GM23248 (cell line): ENCODE results near the gene PIGH. TPM values are rescaled to one million over a fixed set of nuclear protein-coding genes. Genes with fewer than 3 reads are reported as not detected.

Source experiments
- DNase-seq: peaks from one replicate; pipeline ENCODE4 v3.0.0-alpha.2; 2015
- H2AFZ ChIP-seq: fragments of 200-600 bp; sonication (generic); 2 replicates; pipeline ENCODE4 v1.6.1; 2016; ENCODE audit warnings: antibody characterized with exemption
- H3F3A ChIP-seq: fragments of 200-600 bp; sonication (generic); 2 replicates; pipeline ENCODE4 v1.6.1; 2016; ENCODE audit warnings: mild to moderate bottlenecking, antibody characterized with exemption, mixed run types; ENCODE audit not compliant: insufficient read depth
- H3K27ac ChIP-seq: fragments of 200-600 bp; sonication (generic); 2 replicates; pipeline ENCODE4 v1.5.1; 2016; ENCODE audit warnings: mild to moderate bottlenecking
- H3K27me3 ChIP-seq: fragments of 200-600 bp; sonication (generic); replicated peaks from 2 replicates; pipeline ENCODE4 v1.6.1; 2016; ENCODE audit warnings: mild to moderate bottlenecking; ENCODE audit not compliant: insufficient read depth
- H3K36me3 ChIP-seq: fragments of 200-600 bp; sonication (generic); 2 replicates; pipeline ENCODE4 v1.6.1; 2016; ENCODE audit warnings: low read depth, mild to moderate bottlenecking
- H3K4me1 ChIP-seq: fragments of 200-600 bp; sonication (generic); 2 replicates; pipeline ENCODE4 v1.6.1; 2016; ENCODE audit warnings: mild to moderate bottlenecking; ENCODE audit not compliant: insufficient read depth
- H3K4me2 ChIP-seq: fragments of 200-600 bp; sonication (generic); one replicate; pipeline ENCODE4 v1.6.1; 2016; ENCODE audit warnings: mild to moderate bottlenecking; ENCODE audit not compliant: unreplicated experiment
- H3K4me3 ChIP-seq: fragments of 200-600 bp; sonication (generic); 2 replicates; pipeline ENCODE4 v1.5.1; 2016; ENCODE audit warnings: mild to moderate bottlenecking
- H3K79me2 ChIP-seq: fragments of 200-600 bp; sonication (generic); 2 replicates; pipeline ENCODE4 v1.6.1; 2016; ENCODE audit warnings: mild to moderate bottlenecking; ENCODE audit not compliant: insufficient read depth
- H3K9ac ChIP-seq: fragments of 200-600 bp; sonication (generic); 2 replicates; pipeline ENCODE4 v1.6.1; 2016; ENCODE audit warnings: mild to moderate bottlenecking
- H3K9me2 ChIP-seq: fragments of 200-600 bp; sonication (generic); 2 replicates; pipeline ENCODE4 v1.6.1; 2016; ENCODE audit warnings: mixed run types, mild to moderate bottlenecking, moderate library complexity; ENCODE audit not compliant: insufficient read depth
- H3K9me3 ChIP-seq: fragments of 200-600 bp; sonication (generic); one replicate; pipeline ENCODE4 v1.6.1; 2017; ENCODE audit warnings: low read depth
- H4K20me1 ChIP-seq: fragments of 200-600 bp; sonication (generic); 2 replicates; pipeline ENCODE4 v1.6.0; 2016; ENCODE audit not compliant: insufficient read depth
- EZH2 ChIP-seq: fragments of 200-600 bp; sonication (generic); IDR thresholded peaks from 2 replicates; pipeline ENCODE4 v1.6.1; 2018; ENCODE audit warnings: antibody characterized with exemption, mild to moderate bottlenecking; ENCODE audit not compliant: insufficient read depth, poor library complexity, severe bottlenecking
- EZH2phosphoT487 ChIP-seq: fragments of 200-600 bp; sonication (generic); IDR thresholded peaks from 2 replicates; pipeline ENCODE4 v1.6.1; 2018; ENCODE audit warnings: antibody characterized with exemption, moderate library complexity, mild to moderate bottlenecking, low read depth; ENCODE audit not compliant: insufficient read depth
- WGBS, 2 experiments: methylation state at CpG; one replicate each; pipeline ENCODE4 v1.1.6; 2015 to 2017; ENCODE audit warnings: low lambda C conversion rate in 2 of 2, low coverage in 1 of 2; ENCODE audit errors: missing lambda C conversion rate in 2 of 2; 5-methylcytosine and 5-hydroxymethylcytosine counted together
- in situ Hi-C: fragments of 300-500 bp; cut with MboI; formaldehyde crosslinking; loops from 2 replicates; pipeline ENCODE4 v1.15.0; 2020
- polyA plus RNA-seq: library from polyadenylated mRNA; unstranded; fragments of >200 nt; fragmentation: Nextera tagmentation; extraction: Ambion mirVana; gene quantifications from 2 replicates; pipeline ENCODE4 v1.2.1, GENCODE V29; 2016
- total RNA-seq: library from RNA; depleted of rRNA; stranded (reverse); fragments of >200 nt; shearing (Covaris generic); gene quantifications from 2 replicates; pipeline ENCODE4 v1.2.3, GENCODE V29; 2014

The PIGH gene
- total and polyA plus RNA-seq, 2 experiments from 2014 or later: 10.8 to 23.4 TPM

DNA sequence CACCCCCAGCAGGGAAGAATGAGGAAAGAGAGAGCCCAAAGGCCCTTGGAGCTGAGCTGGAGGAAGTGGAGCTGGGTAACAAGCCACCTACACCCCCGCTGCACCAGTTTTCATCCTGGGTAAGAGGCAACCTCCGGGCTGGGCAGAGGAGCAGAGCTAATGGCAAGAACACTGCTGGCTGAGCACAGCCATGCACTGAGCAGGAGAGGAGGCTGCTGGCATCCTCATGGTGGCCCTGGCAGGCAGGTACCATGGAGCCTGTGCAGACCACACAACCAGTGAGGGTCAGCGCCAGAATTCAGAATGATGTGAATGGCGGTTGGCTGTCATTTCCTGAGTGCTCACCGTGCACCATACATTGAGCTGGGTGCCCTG lies 37.3 kb downstream of the PIGH start:
- H3K9ac ChIP-seq: no peak overlapping the region
- H3F3A ChIP-seq: no peaks in the 10 kb centered on the region
- no peak overlapping the region for H3K27ac ChIP-seq
- peaks cover 3% of the 10 kb centered on the region; the same call in 1 of the 2 replicates for H3K27me3 ChIP-seq
- no peaks in the 10 kb centered on the region for H3K36me3 ChIP-seq
- no peaks in the 10 kb centered on the region for H3K79me2 ChIP-seq
- H3K9me2 ChIP-seq: no peaks in the 10 kb centered on the region
- H4K20me1 ChIP-seq: no peaks in the 10 kb centered on the region
- no peaks in the 10 kb centered on the region for H3K4me1 ChIP-seq
- TF ChIP-seq EZH2phosphoT487: no peak
- no peak for TF ChIP-seq EZH2
- in situ Hi-C loops: loop anchor here (10.0 kb wide), 1 partner anchor 138 kb away; no protein-coding TSS in a partner anchor
- H3K9me3 ChIP-seq: no peaks in the 10 kb centered on the region
- no peak overlapping the region for H3K4me3 ChIP-seq
- H2AFZ ChIP-seq: no peak overlapping the region
- no peak overlapping the region for H3K4me2 ChIP-seq
- DNase-seq: no peak
- WGBS, 2 experiments: 73 to 76% methylated on average over 5 of the region's 5 CpGs

DNA sequence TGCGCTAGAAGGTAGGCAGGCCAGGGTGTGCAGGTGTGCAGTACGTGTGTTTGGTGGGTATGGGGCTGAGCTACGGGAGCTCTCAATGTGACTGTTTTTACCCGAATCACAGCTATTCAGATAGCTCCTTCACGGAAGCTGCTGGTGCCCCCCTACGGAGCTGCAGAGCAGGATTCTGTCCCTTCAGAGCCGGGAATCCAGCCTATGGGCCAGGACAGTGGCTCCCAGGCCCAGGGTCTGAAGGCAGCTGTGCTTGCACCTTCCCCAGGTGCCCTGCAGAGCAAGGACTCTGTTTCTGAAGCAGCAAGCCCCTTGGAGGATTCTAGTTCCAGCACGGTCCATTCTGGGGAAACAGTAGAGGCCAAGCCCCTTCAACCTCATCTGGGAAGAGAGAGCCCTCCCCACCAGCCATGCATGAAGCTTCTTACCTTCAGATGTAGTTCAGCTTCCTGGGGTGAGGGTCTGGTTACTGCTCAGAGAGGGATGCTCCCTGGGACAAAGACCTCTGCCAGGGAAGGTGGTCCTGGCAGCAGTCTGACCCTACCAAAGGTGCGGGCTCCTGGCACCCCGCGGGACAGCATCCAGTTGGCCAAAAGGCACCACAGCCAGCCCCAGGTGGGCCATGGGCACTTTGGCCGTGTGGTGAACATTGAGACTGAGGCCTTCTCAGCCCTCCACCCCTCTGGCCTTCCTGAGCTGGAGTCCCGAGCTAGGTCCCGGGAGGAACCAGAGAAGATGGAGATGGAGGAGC lies 37.9 kb downstream of the PIGH start:
- Histone ChIP-seq H3K4me1 (no peaks in the 10 kb centered on the region), H2AFZ (no peak overlapping the region), H3K36me3 (no peaks in the 10 kb centered on the region), H3K27me3 (peaks cover 3% of the 10 kb centered on the region; the same call in 1 of the 2 replicates), H3K4me3 (no peak overlapping the region), H3K79me2 (no peaks in the 10 kb centered on the region), H3F3A (no peaks in the 10 kb centered on the region), H3K4me2 (no peak overlapping the region), H3K27ac (no peak overlapping the region), H3K9ac (no peak overlapping the region), H4K20me1 (no peaks in the 10 kb centered on the region), H3K9me2 (no peaks in the 10 kb centered on the region), H3K9me3 (no peaks in the 10 kb centered on the region)
- TF ChIP-seq EZH2phosphoT487: no peak
- TF ChIP-seq EZH2: no peak
- in situ Hi-C loops: loop anchor here (10.0 kb wide), 1 partner anchor 137 kb away; no protein-coding TSS in a partner anchor
- 79 to 82% methylated on average over 11 to 14 of the region's 14 CpGs for WGBS, 2 experiments
- DNase-seq: no peak

DNA sequence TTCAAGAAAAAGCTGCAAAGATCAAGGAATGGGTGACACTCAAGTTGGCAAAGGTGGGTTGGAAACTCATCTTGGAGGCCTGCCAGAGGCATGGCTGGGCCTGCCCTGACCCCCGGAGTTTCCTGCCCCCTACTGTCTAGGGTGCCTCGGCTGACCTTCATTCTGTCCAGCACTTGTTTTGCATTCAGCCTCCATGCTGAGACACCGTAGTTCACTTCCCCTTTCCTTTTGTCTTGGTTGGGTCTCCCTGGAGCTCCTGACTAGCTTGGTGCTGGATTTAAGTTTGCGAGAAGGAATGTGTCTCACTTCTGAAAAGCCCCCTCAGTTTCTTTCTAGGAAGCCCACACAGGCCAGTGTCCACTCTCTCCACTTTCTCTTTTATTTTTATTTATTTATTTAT lies 40.4 kb downstream of the PIGH start:
- Histone ChIP-seq H3K27me3 (0 out of 2 replicates have a peak, but pooled peaks cover 3% of the 10 kb centered on the region), H3K36me3 (no peaks in the 10 kb centered on the region), H3F3A (no peaks in the 10 kb centered on the region), H3K79me2 (no peaks in the 10 kb centered on the region), H3K4me3 (no peak overlapping the region), H3K9ac (no peak overlapping the region), H3K4me1 (no peaks in the 10 kb centered on the region), H2AFZ (no peak overlapping the region), H3K9me3 (no peaks in the 10 kb centered on the region), H3K9me2 (no peaks in the 10 kb centered on the region), H3K27ac (no peak overlapping the region), H4K20me1 (no peaks in the 10 kb centered on the region), H3K4me2 (no peak overlapping the region)
- WGBS, 2 experiments: 67 to 70% methylated on average over 4 of the region's 4 CpGs
- TF ChIP-seq EZH2phosphoT487: no peak
- TF ChIP-seq EZH2: no peak
- in situ Hi-C loops: loop anchor here (10.0 kb wide), 1 partner anchor 135 kb away; no protein-coding TSS in a partner anchor
- no peak for DNase-seq

DNA sequence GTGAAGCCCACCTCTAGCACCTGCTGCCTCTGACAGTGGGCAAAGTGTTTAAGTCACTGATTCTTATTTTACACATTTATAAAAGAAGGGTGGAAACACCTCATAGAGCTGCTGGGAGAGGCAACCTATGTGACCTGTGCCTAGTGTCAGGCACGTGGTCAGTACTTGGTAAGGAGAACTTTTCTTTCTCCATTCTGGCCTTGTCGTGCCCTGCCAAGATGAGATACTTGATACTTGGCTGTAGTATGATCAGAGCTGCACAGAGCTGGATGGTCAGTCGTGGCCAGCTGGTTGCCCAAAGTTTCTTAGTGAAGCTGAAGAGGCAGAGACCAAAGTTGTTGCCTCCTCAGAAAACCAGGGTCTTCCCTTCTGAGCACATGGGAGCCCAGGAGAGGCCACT lies 42.4 kb downstream of the PIGH start:
- Histone ChIP-seq H3K4me2 (no peak overlapping the region), H3K9ac (no peak overlapping the region), H2AFZ (no peak overlapping the region), H3K27me3 (peaks cover 3% of the 10 kb centered on the region; the same call in 1 of the 2 replicates), H3K27ac (no peak overlapping the region), H3K9me2 (no peaks in the 10 kb centered on the region), H3K36me3 (no peaks in the 10 kb centered on the region), H3K4me1 (no peaks in the 10 kb centered on the region), H3F3A (no peaks in the 10 kb centered on the region), H3K4me3 (no peak overlapping the region), H4K20me1 (no peaks in the 10 kb centered on the region), H3K9me3 (no peaks in the 10 kb centered on the region), H3K79me2 (no peaks in the 10 kb centered on the region)
- TF ChIP-seq EZH2phosphoT487: no peak
- TF ChIP-seq EZH2: no peak
- WGBS, 2 experiments: 54% methylated on average over 3 of the region's 3 CpGs
- no peak for DNase-seq
- in situ Hi-C loops: no loop called here
